Stimulated activated naive CD4-positive, alpha-beta T cell treated with Interleukin-2 at 50 U/mL for 16 hours (primary cell): ENCODE measurements around the gene ALPG.
"Not testable (repeated sequence)": the region's sequence is repeated elsewhere in the genome, so short reads cannot be mapped to it uniquely, and the experiment has no call there.

Experiments used
- DNase-seq: peaks from one replicate; lab custom pipeline; 2025; lab: John Stamatoyannopoulos, UW

Gene ALPG

DNA sequence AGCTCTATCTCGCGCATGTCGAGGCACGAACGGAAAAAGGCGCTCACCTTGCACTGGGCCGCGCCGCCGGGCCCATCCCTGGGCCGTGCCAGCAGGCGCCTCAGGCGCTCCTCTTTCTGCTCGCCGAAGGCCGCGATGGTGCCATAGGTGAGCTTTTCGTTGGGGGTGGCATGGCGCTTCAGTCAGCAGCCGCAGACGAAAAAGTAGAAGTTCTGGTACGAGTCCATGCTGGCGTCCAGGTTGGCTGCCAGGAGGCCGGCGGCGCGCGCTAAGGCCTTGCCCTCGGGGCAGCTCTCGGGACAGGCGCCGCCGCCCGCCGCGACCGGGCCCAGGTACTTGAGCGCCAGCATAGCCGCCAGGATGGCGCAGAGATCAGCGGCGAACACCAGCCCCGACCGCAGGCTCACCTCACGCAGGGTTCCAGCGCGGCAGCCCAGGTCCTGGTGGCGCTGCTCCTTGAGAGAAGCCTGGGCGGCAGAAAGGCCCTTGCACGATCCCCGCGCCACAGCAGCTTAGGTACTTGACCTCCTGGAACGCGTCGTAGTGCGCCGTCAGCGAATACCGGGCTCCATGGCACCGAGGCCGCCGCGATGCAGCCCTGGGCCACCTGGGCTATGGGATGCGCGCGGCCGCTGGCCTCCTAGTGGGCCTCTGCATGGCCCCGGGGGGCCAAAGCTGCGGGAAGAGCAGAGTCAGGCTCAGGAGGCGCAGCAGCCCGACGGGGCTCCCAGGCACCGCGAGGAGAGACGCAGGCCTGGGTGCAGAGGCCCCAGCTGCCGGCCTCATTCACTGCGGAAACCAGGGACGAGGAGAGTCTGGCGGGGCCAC is 12.8 kb downstream of the ALPG start:
- DNase-seq: no peak

DNA sequence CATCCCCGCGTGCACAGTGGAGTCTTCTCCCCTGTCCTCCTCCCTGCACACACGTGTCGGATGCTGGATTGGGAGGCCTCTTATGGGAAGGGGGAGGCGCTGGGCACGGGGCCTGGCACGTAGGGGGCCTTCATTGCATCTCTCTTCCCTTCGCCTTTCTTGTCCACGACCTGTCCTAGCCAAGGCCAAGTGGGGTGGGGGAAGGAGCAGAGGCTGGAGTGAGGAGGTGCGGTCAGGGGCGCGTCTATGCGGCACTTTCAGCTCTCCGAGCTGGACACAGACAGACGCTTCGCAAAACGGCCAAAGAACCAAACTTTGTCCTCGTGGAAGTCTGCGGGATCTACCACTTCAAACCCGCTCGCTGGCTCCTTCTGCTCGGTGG is 13.4 kb downstream of the ALPG start:
- DNase-seq: no peak

DNA sequence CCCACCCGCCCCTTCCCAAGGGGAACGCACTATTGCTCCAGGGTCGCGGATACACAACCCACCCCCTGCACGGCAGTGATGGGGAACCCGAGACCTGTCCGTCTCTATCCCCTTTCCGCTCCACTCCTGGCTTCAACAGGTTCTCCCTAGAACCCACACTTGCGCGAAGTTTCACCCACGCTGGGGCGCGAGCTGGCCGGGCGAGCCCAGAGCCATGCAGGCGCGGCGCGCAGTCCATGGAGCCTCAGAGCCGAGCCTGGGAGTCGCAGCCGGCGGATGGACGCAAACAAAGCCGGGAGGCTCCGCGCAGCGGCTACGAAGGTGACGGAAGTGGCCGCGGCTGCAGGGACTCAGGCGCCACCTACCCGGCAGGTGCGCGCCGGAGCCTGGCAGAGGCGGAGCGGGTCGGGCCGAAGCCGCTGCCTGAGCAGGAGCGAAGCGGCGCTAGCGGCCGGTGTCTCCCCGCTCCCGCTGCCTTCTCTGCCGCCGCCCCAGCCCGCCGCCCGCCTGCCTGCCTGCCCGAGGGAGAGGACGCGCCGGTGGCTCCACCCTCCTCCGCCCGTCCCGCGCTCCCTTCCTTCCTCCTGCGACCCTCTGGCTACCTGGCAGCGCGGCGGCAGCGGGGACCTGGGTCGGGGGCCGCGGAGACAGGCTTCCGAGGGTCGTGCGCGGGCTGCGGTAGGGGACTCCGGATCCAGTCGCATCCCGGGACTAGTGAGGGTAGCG is 14.0 kb downstream of the ALPG start:
- no peak for DNase-seq

DNA sequence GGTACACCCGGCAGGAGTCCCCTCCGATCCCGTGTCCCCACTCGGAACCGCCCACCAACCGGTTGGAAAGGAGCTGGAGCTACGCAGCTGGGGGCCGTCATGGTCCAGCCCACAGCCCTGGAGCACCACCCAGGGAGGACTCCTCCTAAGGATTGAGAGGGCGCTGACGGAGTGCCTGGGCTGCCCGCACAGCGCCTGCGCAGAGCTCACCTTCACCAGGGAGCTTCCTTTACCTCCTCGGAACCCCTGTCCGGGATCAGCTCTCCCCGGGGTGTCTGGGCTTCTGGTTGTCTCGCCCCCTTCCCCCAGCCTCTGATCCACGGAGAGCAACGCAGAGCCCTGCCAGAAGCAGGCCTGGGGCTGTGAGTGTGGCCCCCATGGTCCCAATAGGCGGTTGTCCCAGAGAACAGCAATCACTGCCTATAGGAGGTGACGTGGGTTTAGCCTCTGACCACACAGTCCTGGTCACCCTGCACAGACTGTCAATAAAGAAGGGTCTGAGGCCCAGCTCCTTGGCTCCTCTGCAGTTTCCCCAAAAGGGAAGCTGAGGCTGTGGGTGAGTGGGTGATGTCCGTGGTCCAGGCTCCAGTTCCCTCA is 14.6 kb downstream of the ALPG start:
- no peak for DNase-seq

DNA sequence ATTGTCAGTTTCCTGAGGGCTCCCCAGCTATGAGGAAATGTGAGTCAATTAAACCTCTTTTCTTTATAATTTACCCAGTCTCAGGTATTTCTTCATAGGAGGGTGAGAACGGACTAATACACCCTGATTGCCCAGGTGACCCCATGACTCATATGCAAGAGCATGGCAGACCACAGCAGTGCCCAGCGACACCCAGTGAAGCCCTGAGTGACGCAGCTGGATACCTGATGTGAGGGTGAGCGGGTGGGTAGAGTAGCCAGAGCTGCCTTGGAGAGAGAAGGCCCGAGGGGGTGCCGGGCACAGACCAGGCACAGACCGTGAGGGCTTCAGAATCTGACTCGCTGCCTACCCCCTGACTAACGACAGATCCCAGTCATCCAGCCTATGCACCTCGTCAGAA is 15.4 kb downstream of the ALPG start:
- DNase-seq: no peak

DNA sequence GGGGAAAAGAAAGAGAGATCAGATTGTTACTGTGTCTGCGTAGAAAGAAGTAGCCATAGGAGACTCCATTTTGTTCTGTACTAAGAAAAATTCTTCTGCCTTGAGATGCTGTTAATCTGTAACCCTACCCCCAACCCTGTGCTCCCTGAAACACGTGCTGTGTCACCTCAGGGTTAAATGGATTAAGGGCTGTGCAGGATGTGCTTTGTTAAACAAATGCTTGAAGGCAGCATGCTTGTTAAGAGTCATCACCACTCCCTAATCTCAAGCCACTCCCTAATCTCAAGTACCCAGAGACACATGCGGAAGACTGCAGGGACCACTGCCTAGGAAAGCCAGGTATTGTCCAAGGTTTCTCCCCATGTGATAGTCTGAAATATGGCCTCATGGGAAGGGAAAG is 16.4 kb downstream of the ALPG start:
- DNase-seq: not testable (repeated sequence)

DNA sequence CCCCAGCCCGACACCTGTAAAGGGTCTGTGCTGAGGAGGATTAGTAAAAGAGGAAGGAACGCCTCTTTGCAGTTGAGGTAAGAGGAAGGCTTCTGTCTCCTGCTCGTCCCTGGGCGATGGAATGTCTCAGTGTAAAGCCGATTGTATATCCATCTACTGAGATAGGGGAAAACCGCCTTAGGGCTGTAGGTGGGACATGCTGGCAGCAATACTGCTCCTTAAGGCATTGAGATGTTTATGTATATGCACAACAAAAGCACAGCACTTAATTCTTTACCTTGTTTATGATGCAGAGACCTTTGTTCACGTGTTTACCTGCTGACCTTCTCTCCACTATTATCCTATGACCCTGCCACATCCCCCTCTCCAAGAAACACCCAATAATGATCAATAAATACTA is 16.8 kb downstream of the ALPG start:
- DNase-seq: not testable (repeated sequence)

DNA sequence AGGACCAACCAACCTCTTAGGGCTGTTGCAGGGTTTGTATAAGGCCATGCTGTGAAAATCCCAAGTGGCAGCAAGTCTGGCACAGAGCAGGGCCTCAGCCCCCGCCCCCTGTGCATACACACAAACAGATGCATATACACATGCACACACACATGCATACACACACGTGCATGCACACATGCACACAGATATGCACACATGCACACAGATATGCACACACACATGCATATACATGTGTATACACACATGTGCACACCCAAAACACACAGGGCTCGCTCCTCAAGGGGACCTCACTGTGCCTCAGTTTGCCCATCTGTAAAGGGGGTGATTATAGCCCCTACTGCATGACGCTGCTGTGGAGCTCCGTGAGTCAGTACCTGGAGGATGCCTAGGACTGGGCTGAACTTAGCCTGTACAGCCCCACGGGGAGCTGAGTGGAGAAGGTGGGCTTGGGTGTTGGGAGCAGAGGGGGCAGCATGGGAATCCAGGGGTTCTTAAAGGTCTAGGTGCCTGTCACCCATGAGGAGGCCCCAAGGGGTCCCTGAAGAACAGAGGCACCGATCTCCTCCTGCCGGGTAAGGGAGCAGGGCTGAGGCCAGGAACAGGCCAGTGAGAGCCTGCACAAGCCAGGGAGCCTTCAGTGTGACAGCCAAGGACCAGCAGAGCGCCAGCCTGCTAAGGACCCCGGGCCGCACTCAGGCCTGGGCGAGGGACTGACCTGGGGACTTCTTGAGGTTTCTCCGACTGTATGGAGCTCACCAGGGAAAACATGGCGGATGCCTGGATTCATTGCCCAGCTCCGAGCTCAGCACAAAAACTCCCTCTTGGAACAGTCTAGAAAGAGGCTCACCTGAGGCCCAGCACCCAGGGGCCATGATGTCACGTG is 25.3 kb downstream of the ALPG start:
- no peak for DNase-seq

DNA sequence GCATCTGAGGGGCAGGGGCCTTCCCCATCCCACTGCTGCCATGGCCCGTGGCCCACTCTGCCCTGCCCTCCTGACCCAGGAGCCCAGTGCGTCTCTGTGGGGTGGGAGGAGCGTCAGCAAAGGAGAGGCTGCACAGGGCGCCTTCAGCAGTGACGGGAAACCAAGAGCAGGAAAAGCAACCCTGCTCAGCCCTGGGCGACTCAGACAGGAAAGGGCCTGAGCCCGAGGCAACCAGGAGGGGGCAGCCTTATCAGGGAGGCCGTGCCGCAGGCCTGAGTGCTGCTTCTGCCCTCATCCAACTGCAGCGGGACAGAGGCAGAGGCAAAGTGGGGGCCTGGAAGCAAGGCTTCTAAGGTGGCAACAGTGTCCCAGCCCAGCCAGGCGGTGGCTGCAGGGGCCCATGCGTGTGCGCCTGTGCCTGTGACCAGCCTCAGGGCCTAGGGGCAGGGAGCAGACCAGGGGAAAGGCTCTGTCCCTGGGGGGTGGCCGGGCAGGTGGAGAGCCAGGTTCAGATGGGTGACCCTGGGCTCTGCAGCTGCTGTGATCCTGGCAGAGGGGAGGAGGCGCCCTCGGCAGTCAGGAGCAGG is 26.0 kb downstream of the ALPG start:
- DNase-seq: no peak

DNA sequence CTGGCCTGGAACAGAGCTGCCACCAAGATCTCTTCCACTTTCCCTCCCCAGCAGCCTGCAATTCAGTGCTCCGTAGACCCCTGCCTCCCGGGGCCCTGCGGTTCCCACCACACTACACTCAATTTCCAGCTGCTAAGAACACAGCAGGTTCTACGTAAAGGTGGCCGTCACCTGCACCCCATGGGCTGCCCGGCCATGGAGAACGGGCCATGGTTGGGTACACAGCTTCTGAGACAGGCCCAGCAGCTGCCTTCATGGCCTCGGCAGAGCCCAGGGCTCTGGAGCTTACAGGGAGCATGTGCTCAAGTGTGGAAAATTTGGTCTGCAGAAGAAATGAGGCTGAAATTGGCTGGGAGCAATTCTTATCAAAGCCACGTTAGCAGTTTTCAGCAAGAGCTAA is 27.0 kb downstream of the ALPG start:
- not testable (repeated sequence) for DNase-seq

DNA sequence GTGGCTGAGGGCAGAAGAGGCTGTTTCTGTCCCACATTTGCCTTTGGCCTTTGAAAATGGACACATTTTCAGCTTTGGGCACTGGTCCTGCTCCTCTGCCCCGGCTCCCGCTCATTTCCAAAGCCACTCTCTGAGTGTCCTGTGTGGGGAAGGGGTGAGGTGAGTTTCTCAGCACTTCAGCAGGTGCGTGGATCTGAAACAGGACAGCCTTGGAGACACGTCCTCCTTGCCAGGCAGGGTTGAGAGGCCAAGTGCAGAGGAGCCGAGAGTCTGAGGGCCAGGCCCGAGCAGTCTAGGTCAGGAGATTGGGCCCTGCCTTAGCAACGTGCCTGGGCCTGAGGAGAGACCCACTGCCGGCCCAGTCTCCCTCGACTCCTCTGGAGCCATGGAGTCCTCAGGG is 27.4 kb downstream of the ALPG start:
- no peak for DNase-seq

DNA sequence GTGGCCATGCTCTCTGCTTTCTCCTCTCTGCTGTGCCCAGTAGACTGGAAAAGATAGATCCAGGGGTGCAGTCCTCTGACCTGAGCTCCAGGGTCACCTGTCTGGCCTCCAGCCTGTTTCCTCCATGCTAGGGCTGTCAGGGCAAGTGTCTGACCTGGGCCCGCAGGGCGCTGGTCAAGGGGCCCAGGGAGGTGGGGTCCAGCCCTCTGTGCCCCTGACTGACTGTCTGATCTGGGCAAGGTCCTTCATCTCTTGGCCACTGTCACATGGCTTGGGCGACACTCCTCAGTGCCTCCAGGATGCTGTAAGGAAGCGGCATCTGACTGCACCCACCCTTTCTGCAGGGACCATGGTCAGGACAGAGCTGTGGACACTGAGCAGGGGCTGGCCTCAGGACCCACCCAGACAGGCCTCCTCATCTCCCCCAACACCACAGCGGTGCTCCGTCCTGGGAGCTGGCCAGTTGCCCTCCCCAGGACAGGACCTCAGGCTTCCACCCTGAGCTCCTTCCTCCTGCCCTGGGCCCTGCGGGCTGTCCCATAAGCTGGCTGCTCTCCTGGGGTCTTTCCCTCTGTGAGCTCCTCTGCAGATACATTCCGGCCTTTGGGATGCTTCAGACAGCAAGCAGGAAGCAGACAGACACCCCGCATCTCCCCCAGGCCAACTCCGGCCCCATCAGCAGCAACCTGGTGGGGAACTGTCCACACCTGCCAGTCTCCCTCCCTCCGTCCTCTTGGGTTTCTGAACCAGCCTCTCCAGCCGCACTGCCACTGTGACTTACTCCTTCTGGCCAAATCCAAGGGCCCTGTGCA is 28.1 kb downstream of the ALPG start:
- DNase-seq: no peak

DNA sequence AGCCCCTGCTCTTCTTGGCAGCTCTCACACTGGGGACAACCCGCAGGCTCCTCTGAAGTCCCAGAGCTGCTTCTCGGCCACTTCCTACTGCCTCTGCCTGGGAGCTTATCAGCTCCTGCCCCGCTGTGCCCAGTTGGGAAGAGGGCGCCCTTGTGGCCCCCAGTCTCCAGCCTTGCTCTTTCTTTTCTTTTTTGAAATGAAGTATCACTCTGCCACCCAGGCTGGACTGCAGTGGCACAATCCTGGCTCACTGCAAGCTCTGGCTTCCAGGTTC is 28.7 kb downstream of the ALPG start:
- DNase-seq: no peak

DNA sequence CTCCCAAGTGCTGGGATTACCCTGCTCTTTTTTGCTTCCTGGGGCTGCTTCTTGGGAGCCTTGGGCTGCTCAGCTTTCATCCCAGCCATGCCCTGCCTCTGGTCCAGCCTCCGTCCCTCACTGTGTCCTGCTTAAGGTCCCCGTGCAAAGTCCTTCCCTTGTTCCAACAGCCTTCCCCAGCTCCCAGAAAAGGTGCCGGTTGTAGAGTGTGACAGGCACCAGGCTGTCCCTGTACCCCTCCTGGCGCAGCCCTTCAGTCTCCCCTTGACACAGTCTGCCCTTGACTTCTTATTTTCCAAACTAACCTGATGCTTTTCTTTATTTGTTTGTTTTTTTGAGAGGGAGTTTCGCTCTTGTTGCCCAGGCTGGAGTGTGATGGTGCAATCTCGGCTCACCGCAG is 29.2 kb downstream of the ALPG start:
- no peak for DNase-seq

DNA sequence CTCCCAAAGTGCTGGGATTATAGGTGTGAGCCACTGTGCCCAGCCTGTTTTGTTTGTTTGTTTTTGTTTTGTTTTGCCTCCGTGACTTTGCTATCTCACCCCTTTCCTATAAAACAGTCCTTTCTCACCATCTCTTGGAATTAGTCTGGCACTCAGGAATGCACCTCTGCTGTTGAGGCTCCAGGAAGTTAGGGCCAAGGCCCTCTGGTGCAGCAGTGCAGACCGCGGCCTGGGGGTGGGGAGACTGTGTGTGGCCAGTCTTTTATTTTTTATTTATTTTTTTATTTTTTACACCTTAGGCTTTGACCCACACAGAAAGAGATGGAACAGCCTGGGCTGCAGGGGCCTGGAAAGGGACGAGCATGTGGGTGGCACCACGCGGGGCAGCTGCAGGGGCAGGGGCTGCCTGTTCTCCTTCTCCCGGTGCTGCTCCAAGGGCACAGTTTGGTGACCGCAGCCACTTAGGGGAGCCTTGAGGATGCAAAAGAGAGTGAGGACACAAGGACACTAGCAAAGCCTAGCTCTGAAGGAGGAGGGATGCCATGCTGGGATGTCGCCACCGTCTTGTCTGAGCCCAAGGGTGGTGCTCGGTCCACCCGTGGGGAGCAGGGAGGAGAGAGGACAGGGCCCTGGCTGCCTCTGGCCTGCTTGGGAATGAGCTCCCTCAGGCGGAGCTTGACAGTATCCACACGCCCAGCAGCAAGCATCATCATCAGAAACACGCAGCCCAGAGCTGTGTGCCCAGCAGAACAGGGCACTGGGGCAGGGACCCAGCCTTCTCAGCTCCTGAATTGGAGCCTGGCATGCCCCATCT is 29.9 kb downstream of the ALPG start:
- DNase-seq: no peak

DNA sequence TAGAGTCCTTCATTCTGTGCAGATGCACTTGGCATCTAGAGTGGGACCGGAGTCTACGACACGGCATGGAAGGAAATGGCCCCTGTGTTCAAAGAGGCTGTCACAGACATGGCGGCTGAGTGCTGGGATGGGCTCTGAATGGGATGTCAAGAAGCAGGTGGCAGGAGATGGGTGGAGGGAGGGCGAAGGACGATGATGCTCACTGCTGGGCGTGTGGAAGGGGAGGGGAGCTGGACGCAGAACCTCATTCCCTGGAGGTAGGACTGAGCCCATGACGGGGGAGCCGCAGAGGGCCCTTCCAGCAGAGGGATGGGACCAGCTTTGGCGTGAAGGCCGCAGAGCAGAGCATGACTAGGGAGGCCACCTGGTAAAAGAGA is 30.5 kb downstream of the ALPG start:
- no peak for DNase-seq

DNA sequence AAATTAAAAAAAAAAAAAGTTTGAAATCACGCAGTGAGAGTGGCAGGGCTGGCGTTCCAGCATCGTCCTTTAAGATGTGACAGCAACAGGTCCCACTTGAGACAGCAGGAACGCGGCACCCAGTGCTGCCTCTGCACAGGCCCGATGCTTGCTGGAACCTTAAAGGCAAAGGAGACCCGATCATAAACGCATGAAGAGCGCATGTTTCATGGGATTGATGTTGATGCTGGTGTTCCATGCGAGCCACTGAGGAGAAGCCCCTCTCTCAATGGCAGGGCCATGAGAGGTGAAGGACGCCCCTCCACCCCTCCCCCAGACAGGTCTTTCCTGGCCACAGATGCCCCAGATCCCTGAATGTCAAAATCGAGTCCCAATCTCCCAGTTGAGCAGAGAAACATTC is 31.4 kb downstream of the ALPG start:
- no peak for DNase-seq

DNA sequence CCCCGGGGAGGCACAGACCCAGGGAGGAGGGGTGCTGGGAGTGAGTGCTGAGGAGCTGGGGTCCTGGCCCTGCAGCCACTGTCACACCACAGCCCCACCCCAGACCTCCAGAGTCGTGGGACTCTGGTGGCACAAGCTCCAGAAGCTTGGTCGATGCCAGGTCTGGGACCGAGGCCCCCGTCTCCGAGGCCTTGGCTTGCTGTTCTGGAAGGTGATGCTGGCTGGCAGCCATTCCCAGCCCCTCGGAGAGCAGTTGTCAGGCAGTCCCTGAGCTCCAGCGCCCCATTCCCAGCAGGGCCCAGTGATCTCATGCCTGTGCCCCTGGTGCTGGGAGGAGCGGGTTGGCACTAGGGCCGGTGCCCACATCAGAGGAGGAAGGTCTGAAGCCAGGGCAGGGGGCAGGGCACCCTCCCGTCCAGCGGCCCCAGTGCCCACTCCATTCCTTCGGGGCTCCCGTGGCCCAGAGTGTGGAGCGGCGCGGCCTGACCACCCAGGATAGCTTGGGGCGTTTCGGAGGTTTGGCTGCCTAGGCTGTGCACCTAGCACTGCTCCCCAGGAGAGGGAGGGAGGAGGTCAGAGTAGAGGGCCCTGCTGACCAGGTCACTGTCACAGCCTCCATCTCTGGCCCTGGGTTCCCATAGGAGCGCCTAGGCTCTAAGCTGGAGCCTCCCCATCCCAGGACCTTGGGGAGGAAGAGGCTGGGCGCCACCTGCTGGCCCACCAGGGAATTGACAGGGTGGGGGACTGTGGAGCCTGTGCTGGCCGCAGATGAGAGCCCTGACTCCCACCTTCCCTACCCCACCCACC is 32.5 kb downstream of the ALPG start:
- peak; percentile 21 for DNase-seq

DNA sequence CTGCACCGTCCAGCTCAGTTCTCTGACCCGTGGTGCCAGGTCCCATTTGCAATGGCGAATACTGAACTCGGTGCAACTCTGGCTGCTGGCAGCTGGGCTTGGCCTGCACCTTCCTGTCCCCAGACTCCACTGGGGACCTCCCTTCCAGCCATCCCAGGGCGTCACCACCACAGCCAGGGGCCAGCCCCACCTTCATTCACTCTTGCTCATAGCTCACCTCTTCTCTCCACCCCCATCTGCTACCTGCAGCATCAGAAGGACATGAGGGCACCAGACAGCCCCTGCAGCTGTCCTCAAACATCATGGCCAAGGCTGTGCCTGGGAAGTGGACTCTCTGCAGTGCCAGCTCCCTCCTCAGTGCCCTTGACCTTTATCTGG is 33.1 kb downstream of the ALPG start:
- no peak for DNase-seq
